ENCODE measurements around the gene ALG8. TPM values are rescaled to one million over a fixed set of nuclear protein-coding genes. Genes with fewer than 3 reads are reported as not detected.

Gene ALG8
- total RNA-seq, 1 donor from 2014 or later, result 117 TPM

- H3K79me2 ChIP-seq (ENCODE audit: low read depth), result no peaks in the 10 kb centered on the region
- no peak overlapping the region for H3K4me3 ChIP-seq
- H3K4me1 ChIP-seq, result no peaks in the 10 kb centered on the region
- Mint-ChIP-seq H3K4me1 (no peaks in the 10 kb centered on the region), H3K4me3 (no peak overlapping the region), H3K36me3 (peaks cover 4% of the 10 kb centered on the region), H3K27ac (no peak overlapping the region), H3K9me3 (no peaks in the 10 kb centered on the region), H3K27me3 (ENCODE audit: insufficient read depth, low read depth) (peaks cover 9% of the 10 kb centered on the region)
- DNase-seq (ENCODE audit: low spot score), result no peak
- no peak for TF ChIP-seq CTCF (IDR thresholded peaks at IDR 0.05)
- no peak for TF ChIP-seq EZH2 (IDR thresholded peaks at IDR 0.05)
- TF ChIP-seq EZH2phosphoT487 (IDR thresholded peaks at IDR 0.05), result no peak
- no peaks in the 10 kb centered on the region for H3K9me3 ChIP-seq (ENCODE audit: low read depth)
- H3F3A ChIP-seq (ENCODE audit: low read depth), result no peaks in the 10 kb centered on the region
- H2AFZ ChIP-seq (replicated peaks), result no peak overlapping the region
- no peaks in the 10 kb centered on the region for H3K36me3 ChIP-seq
- no peaks in the 10 kb centered on the region for H3K27me3 ChIP-seq
- no peak overlapping the region for H3K27ac ChIP-seq
- no peak overlapping the region for H3K4me2 ChIP-seq
- no peak overlapping the region for H3K9ac ChIP-seq
- H4K20me1 ChIP-seq (ENCODE audit: low read depth), result no peaks in the 10 kb centered on the region
Measured at GRCh38 chr11:78062671-78063070, 76.8 kb downstream of the ALG8 start.

GRCh38 chr11:78061921-78062311 is 77.5 kb downstream of the ALG8 start:
- no peaks in the 10 kb centered on the region for H3K9me3 Mint-ChIP-seq
- Histone ChIP-seq H3K4me1 (no peaks in the 10 kb centered on the region), H3F3A (ENCODE audit: low read depth) (no peaks in the 10 kb centered on the region), H3K9ac (no peak overlapping the region), H3K79me2 (ENCODE audit: low read depth) (no peaks in the 10 kb centered on the region), H3K27ac (no peak overlapping the region), H3K4me3 (no peak overlapping the region), H4K20me1 (ENCODE audit: low read depth) (no peaks in the 10 kb centered on the region), H3K9me3 (ENCODE audit: low read depth) (no peaks in the 10 kb centered on the region), H3K27me3 (no peaks in the 10 kb centered on the region), H3K4me2 (no peak overlapping the region), H2AFZ (replicated peaks) (no peak overlapping the region), H3K36me3 (no peaks in the 10 kb centered on the region)
- DNase-seq (ENCODE audit: low spot score), result no peak
- no peaks in the 10 kb centered on the region for H3K4me1 Mint-ChIP-seq
- no peak overlapping the region for H3K4me3 Mint-ChIP-seq
- H3K27me3 Mint-ChIP-seq (ENCODE audit: insufficient read depth, low read depth), result peaks cover 7% of the 10 kb centered on the region
- no peak for TF ChIP-seq EZH2 (IDR thresholded peaks at IDR 0.05)
- TF ChIP-seq EZH2phosphoT487 (IDR thresholded peaks at IDR 0.05), result no peak
- TF ChIP-seq CTCF (IDR thresholded peaks at IDR 0.05), result no peak
- no peak overlapping the region for H3K27ac Mint-ChIP-seq
- H3K36me3 Mint-ChIP-seq, result no peaks in the 10 kb centered on the region

- H3K27me3 ChIP-seq, result no peaks in the 10 kb centered on the region
Measured at GRCh38 chr11:78061088-78061920, 78.1 kb downstream of the ALG8 start.

More at GRCh38 chr11:78061088-78061920, 78.1 kb downstream of the ALG8 start:
- no peaks in the 10 kb centered on the region for H3K4me1 ChIP-seq
- Mint-ChIP-seq H3K27me3 (ENCODE audit: insufficient read depth, low read depth) (peaks cover 7% of the 10 kb centered on the region), H3K4me3 (no peak overlapping the region), H3K9me3 (no peaks in the 10 kb centered on the region), H3K36me3 (no peaks in the 10 kb centered on the region), H3K27ac (peak overlapping the region; percentile 50), H3K4me1 (no peaks in the 10 kb centered on the region)
- no peak overlapping the region for H3K27ac ChIP-seq
- H4K20me1 ChIP-seq (ENCODE audit: low read depth), result no peaks in the 10 kb centered on the region
- H3K9me3 ChIP-seq (ENCODE audit: low read depth), result no peaks in the 10 kb centered on the region
- H3K4me2 ChIP-seq, result no peak overlapping the region
- no peak overlapping the region for H3K9ac ChIP-seq
- no peak for DNase-seq (ENCODE audit: low spot score)
- no peaks in the 10 kb centered on the region for H3K36me3 ChIP-seq
- no peaks in the 10 kb centered on the region for H3F3A ChIP-seq (ENCODE audit: low read depth)
- H2AFZ ChIP-seq (replicated peaks), result no peak overlapping the region
- no peak for TF ChIP-seq EZH2 (IDR thresholded peaks at IDR 0.05)
- no peak for TF ChIP-seq CTCF (IDR thresholded peaks at IDR 0.05)
- TF ChIP-seq EZH2phosphoT487 (IDR thresholded peaks at IDR 0.05), result no peak
- no peak overlapping the region for H3K4me3 ChIP-seq
- no peaks in the 10 kb centered on the region for H3K79me2 ChIP-seq (ENCODE audit: low read depth)
